Epidermal melanocyte (primary cell): ENCODE data around the gene BCL6.
"Not testable (repeated sequence)": the region's sequence is repeated elsewhere in the genome, so short reads cannot be mapped to it uniquely, and the experiment has no call there.

ENCODE experiments used
- DNase-seq: peaks from one replicate; pipeline ENCODE4 v3.0.0; 2011; ENCODE audit warnings: low spot score; ENCODE audit not compliant: insufficient read length

The BCL6 gene

DNA sequence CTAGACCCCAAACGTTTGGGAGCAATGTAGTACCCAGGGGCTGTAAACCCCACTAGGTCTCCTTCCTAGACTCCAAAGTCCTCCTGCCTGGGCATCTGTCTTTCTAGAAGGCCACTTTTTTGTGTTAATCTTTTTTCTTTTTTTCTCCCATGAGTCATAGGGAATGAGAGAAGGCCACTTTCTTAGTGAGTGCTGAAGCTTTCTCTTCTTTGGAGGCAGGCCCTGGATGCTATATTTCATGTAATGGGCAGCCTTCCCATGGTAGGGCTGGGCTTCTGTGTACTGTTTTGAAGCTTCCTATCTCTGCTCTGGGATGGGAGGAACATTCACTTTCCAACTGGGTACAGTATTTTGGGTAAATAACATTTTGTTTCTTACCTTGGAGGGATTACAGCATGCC, 27.7 kb downstream of the BCL6 start:
- no peak for DNase-seq

DNA sequence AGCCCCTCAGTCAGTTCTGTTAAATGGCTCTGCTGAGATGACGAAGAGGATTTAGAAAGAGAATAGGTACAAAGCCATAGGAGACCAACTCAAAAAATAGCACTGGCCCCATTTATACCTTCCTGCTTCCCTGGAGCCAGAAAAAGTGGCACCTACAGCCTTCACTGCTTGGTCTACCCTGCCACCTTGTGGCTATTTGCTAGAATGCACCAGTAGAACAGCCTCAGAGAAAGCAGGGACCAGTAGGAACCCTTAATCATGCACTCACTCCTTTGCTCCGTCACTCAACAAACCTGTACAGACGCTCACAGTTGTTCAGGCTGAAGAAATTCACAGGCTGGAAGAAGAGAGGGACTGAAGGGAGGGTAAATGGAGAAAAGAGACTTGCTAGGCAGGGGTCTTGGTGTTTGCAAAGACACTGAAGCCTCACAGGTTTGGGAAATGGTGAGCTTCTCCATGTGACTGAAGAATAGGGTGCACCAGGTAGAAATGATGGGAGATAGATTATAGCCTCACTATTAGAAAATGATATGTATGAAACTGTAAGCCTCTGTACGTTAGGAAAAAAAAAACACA, 30.8 kb downstream of the BCL6 start:
- DNase-seq: peak; percentile 65

DNA sequence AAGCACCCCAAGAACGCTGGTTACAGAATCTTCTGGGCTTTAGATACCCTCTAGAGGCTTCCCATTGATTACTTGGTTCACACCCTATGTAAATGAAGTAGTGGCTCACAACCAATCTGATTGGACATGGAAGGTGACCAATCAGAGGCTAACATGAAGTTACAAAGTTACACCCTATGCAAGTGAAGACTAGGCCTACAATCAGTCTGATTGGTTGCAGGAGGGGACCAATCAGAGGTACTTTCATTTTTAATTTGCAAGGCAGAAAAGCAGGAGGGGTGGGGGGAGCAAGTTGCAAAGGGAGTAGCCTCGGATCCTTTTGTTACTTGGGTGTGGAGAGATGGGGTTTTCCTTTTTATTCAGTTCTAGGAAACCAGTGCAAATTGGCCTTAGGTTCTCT, 31.8 kb downstream of the BCL6 start:
- no peak for DNase-seq

DNA sequence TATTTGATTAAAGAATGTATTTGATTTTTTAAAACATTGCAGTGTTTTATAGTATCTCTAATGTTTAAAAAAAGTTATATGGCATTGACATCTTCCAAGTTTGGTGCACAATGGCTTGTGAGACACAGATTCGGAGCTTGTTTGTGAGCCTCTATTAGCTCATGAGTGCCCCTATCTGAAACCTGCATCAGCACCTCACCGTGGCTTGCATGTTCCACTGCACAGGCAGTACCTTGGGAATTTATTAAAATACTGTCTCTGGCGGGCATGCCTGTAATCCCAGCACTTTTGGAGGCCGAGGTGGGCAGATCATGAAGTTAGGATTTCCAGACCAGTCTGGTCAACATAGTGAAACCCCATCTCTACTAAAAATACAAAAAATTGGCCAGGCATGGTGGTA, 36.1 kb downstream of the BCL6 start:
- DNase-seq: no peak

GRCh38 chr3:187708696-187709095, 36.6 kb downstream of the BCL6 start:
- no peak for DNase-seq

DNA sequence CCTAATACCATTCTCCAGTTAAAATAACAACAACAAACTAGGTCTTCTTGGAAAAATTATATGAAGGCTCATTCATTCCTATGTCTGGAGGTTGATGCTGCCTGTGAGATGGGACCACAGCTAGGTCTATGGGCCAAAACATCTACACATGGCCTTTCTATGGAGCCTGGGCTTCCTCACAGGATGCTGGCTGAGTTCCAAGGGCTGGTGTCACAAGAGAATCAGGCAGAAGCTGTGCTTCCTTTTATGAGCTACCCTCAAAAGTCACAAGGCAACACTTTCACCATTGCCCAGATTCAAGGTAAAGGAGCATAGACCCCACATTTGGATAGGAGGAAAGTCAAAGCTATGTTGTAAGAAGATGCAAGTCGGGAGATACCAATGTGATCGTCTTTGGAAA, 38.3 kb downstream of the BCL6 start:
- no peak for DNase-seq

DNA sequence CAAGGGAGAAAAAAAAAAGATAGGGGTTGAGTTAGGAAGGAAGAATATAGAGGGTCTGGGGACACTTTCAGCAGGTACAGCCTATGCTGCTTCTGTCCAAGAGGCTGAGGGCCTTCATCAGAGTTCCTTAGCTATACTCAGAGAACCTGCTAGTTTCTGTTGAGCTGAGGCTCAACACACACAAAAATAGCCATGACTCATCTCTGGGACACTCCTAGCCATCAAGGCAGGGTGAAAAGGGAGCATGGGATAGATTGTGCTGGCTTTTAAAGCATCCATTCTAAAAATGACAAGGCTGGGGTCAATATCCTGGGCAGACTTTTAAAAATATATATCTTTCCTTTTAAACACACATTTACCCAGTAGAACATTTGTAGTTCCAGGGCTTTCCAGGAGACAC, 40.1 kb downstream of the BCL6 start:
- no peak for DNase-seq

- DNase-seq: no peak
Observed at GRCh38 chr3:187702507-187703033, 42.7 kb downstream of the BCL6 start, which contains the start of gene RTP2. Gene RTP2, minus strand, starts transcription at chr3:187702557. Its CDS starts 429 bp downstream, at chr3:187702128.

DNA sequence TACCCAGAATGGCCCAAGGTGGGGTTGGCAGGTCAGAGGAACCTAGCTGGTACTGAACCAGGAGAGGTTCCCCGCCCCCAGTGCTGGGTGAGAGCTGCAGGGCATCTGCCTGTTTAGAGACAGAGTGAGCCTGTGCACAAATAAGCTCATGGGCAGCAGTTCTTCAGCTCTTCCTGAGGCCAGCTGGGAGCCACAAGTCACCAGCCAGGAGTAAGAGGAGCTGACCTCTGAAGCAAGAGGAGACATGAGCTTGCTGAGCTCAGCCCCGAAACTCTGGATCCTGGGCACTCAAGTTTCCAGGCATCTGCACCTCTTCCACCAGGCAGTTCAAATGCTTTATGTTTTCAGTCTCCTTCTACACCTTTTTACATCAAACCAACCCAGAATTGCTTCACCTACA, 45.0 kb downstream of the BCL6 start:
- DNase-seq: no peak

DNA sequence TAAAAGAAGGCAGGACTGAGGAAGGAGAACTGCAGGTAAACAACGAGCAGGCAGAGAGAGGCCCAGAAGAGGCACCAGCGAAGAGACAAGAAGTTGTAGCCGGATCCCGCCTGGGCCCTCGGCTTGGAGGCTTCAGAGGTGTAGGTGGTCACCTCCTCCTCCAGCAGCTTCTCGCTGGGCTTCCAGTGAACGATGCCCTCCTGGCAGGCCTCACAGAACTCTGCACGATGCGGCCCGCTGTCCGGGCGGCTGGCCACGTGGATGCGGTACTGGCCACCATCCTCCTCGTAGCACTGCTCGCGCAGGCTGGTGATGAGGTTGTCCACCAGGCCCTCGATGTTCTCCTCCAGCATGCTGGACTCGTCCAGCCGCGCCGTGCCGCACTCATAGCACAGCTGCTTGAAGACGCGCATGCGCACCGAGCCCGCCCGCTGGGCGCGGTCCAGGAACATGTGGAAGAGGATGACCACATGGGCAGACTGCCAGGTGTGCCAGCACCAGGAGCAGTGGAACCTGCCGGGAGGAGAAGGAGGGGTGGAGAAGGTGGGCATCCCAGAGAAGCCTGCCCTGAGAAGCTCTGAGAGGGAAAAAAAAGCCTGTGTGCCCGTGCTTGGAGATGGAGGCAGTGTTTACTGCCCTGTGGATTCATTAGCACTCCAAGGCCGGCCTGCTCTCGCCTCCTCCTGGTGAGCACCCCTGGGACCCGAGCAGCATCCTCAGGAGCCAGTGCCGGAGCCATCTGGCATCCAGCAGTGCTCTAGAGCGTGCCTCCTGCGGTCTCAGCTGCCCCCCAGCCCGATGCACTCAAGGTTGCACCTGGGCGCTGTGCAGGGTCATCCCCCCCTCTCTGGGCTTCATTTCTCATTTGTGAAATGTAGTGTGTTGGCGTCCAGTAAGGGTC, 46.5 kb downstream of the BCL6 start:
- DNase-seq: no peak

- no peak for DNase-seq
Observed at GRCh38 chr3:187696021-187696420, 49.2 kb downstream of the BCL6 start.

DNA sequence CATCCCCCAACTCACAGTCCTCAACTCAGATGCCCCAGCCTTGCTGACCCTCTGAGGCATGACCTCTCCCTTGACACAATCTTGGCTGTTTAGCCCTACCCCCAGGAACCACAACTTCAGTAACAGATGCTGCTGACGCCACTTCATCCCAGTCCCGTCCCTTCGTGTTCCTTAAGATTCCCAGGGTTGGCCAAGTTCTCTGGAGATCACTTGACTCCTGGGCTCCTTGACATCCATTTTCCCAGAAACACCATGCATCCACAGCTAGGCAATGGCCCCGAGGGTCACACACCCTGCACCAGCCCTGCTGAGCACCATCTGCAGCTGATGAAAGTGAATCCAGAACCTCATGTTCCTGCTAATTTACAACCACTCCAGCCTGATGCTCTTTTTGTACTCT, 49.8 kb downstream of the BCL6 start:
- DNase-seq: no peak

- DNase-seq: no peak
Observed at GRCh38 chr3:187694801-187695200, 50.5 kb downstream of the BCL6 start.

- no peak for DNase-seq
Observed at GRCh38 chr3:187693431-187693830, 51.8 kb downstream of the BCL6 start.

DNA sequence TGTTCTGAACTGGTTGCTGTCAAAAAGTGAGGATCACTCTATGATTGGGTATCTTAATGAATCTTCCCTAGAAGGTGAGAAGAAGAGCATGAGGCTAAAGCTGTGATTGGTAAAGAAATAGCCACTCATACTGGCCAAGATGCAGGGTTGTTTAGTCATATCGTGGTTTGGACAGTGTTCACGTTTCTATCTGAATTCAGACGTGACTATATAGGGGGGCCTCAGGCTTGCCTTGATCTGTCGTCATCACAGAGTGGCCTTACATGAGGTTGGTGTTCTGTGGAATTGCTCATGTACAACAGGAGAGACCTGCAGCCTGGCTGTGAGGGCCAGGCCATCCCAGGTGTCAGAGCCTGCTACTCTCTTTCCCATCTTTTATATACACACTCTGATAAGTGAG, 55.3 kb downstream of the BCL6 start:
- no peak for DNase-seq

DNA sequence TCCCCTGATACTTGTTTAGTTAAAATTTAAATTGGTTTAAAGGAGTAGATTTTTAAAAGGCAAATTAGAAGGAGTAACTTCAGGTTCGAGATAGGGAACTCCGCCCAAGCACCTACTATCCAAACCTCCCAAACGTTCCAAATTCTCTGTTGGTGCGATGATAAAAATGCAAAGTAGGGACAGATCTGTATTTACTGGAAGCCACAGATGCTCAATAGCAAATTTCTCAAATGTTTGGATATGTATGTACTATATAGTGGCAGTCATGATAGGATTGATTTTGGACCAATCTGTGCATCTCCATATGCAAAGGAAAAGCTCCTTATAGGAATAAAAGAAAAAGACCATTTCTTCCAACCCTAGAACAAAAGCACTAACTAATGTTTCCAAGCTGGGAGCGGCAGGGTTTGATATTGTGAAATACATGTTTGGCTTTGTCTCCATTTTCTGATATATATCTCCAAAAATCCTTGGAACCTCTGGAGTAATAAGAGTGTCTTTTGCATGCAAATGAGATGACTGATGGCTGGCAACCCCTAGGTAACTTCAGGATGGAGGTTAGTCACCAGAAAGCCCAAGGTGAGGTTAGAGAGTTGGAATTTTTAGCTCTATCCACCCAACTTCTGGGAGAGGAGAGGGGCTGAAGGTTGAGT, 58.5 kb downstream of the BCL6 start:
- DNase-seq: no peak

DNA sequence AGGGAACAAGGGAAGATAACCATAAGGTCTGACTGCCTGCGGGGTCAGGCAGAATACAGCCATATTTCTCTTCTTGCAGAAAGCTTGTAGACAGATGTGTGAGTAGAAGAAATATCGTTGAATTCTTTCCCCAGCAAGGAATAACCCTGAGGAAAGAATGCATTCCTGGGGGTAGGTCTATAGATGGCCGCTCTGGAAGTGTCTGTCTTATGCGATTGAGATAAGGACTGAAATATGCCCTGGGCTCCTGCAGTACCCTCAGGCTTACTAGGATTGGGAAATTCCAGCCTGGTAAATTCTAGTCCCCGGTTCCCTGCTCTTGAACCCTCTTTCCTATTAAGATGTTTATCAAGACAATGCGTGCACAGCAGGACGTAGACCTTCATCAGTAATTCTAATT, 59.3 kb downstream of the BCL6 start:
- DNase-seq: no peak

- DNase-seq: no peak
Observed at GRCh38 chr3:187684880-187685279, 60.4 kb downstream of the BCL6 start.

GRCh38 chr3:187684444-187684843, 60.8 kb downstream of the BCL6 start:
- no peak for DNase-seq

- not testable (repeated sequence) for DNase-seq
Observed at GRCh38 chr3:187681756-187682155, 63.5 kb downstream of the BCL6 start.

DNA sequence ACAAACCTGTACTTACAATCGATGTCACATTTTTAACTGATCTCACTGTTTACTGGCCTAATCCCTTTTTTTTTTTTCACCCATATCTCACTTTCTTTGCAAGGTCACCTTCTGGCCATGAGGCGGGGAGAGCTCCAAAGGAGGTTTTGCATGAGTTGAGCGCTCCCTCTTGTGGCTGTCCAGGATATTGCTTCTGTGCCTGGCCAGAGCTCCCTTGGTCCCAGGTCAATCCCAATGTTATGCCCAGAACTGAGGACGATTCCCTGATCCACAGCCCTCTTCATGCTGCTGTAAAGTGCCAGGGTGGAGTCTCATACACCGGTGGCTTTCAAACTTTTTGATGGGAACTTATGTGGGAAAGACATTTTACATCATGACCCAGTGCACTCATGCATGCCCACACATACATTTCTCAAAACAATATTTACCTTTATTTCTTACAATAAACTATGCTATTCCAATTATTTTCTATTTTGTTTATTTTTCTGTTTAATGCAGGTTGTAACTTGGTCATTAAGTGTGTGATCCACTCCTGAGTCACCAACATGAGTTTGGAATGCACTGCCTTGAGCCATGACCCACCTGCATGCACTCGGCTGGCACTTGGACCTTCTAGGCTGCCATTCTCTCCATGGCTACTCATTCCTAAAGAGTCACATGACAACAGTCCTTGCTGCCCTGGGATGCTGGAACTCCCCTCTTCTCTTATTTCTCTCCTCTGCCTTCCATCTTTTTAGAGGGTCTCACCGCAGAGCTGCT, 65.5 kb downstream of the BCL6 start:
- peak; percentile 78 for DNase-seq
